Heart left ventricle (tissue), 16 donors: ENCODE measurements around the gene NOC2L. TPM values are rescaled to one million over a fixed set of nuclear protein-coding genes. Genes with fewer than 3 reads are reported as not detected.
"Not testable (repeated sequence)": the region's sequence is repeated elsewhere in the genome, so short reads cannot be mapped to it uniquely, and the experiment has no call there.

Source experiments
- ATAC-seq, 4 donors: fragments of 200-7000 bp; cut with Tn5 transposase; one replicate each; pipeline ENCODE4 v1.9.1; 2020 to 2022; ENCODE audit warnings: moderate library complexity in 4 of 4, mild to moderate bottlenecking in 3 of 4, moderate number of reproducible peaks in 1 of 4
- DNase-seq, 5 donors: peaks; one replicate each; pipeline ENCODE4 v3.0.0-alpha.2; 2020
- H3K27ac ChIP-seq, 12 donors: fragments of 200-600 bp; sonication (generic) in 4 of 12; one replicate each; pipeline versions ENCODE4 v1.5.0 to v1.8.0; 2016 to 2022; ENCODE audit warnings: mild to moderate bottlenecking in 2 of 12
- H3K27me3 ChIP-seq, 9 donors: fragments of 200-600 bp; sonication (generic) in 2 of 9; one replicate each; pipeline versions ENCODE4 v1.5.1 to v1.8.0; 2016 to 2022; ENCODE audit warnings: mild to moderate bottlenecking in 3 of 9
- H3K36me3 ChIP-seq, 9 donors: fragments of 200-600 bp; sonication (generic) in 2 of 9; one replicate each; pipeline versions ENCODE4 v1.5.0 to v1.8.0; 2018 to 2022; ENCODE audit warnings: mild to moderate bottlenecking in 2 of 9
- H3K4me1 ChIP-seq, 12 donors: fragments of 200-600 bp; sonication (generic) in 4 of 12; one replicate each; pipeline versions ENCODE4 v1.5.0 to v1.8.0; 2016 to 2022; ENCODE audit warnings: mild to moderate bottlenecking in 3 of 12
- H3K4me3 ChIP-seq, 12 donors: fragments of 200-600 bp; sonication (generic) in 4 of 12; one replicate each; pipeline versions ENCODE4 v1.5.0 to v1.8.0; 2017 to 2022; ENCODE audit warnings: mild to moderate bottlenecking in 9 of 12, moderate library complexity in 4 of 12
- H3K9me3 ChIP-seq, 12 donors: fragments of 200-600 bp; sonication (generic) in 4 of 12; one replicate each; pipeline versions ENCODE4 v1.5.0 to v1.8.0; 2016 to 2022; ENCODE audit warnings: mild to moderate bottlenecking in 1 of 12
- POLR2A ChIP-seq, 2 donors: fragments of 450-650 bp; IDR thresholded peaks; one replicate each; pipeline ENCODE4 v1.6.1; 2017; ENCODE audit warnings: antibody characterized with exemption in 2 of 2, mild to moderate bottlenecking in 2 of 2, moderate library complexity in 2 of 2
- WGBS, 4 donors: extraction: QIAGEN DNeasy Blood & Tissue Kit in 2 of 4; methylation state at CpG; one replicate each; pipeline versions ENCODE4 v1.1.5 to v1.1.7; 2013 to 2018; 5-methylcytosine and 5-hydroxymethylcytosine counted together
- intact Hi-C, 10 donors: fragments of 100-400 bp; cut with DNase I; formaldehyde crosslinking; loops; one replicate each; pipeline versions ENCODE4 v1.11.1 to v1.14.2; 2022
- polyA plus RNA-seq, 2 donors: library from polyadenylated mRNA; stranded (reverse); fragments of 200-250 nt; gene quantifications; one replicate each; pipeline ENCODE4 v1.2.3, GENCODE V29; 2013
- total RNA-seq, 9 donors: library from RNA; depleted of rRNA in 2 of 9; stranded (reverse); fragments of >200 nt in 2 of 9; fragmentation: NEBNext Ultra II Directional in 3 of 9; extraction: Animal tissue kit (Norgen Biotek cat#: 25700) in 3 of 9; gene quantifications; one replicate each; pipeline versions ENCODE4 v1.1.0 to v1.2.4, GENCODE V29; 2016 to 2023
- TF ChIP-seq, protein P1 (sequence below), 12 donors: fragments of 200-600 bp; sonication (generic) in 4 of 12; IDR thresholded peaks; one replicate each; pipeline versions ENCODE4 v1.5.0 to v1.8.0; 2018 to 2022; ENCODE audit warnings: antibody characterized with exemption in 12 of 12, mild to moderate bottlenecking in 5 of 12
- donor health status: ischemic (EF 13 %, LVEDD 7.1; RV severe dilation, severe dysfunction).
- donor health status: healthy with polysubstance abuse.
- donor health status: DM: no; HTN: yes; CAD: no.
- donor health status: DM: no; HTN: no; CAD: no.
- donor health status: ischemic (EF 25% LVEDD 6.9; RV normal size, moderate dysfunction).
- donor health status: ischemic (EF 25% LVEDD 5.7; RV mildly dilated, moderate dysfunction).
- donor health status: healthy.
- donor health status: DM: yes; HTN: yes; CAD: no.
- donor health status: ischemic (EF 35%, LVEDD 5.7; RV mildly dilated, moderate dysfunction).
- donor health status: nonischemic (EF 11% LVEDD 7.7; RV severe dilation, severe dysfunction).
- donor health status: DM: yes; HTN: yes; CAD: no.
- donor health status: PGD.
- donor health status: ischemic (EF 29% LVEDD 5.4; RV normal size, mild dysfunction).
- donor health status: nonischemic (EF 23%, LVEDD 6.1; RV moderate dilation, normal function).

The NOC2L gene
- total and polyA plus RNA-seq, 11 donors: 36.0 to 85.3 (median 44.0) TPM

DNA sequence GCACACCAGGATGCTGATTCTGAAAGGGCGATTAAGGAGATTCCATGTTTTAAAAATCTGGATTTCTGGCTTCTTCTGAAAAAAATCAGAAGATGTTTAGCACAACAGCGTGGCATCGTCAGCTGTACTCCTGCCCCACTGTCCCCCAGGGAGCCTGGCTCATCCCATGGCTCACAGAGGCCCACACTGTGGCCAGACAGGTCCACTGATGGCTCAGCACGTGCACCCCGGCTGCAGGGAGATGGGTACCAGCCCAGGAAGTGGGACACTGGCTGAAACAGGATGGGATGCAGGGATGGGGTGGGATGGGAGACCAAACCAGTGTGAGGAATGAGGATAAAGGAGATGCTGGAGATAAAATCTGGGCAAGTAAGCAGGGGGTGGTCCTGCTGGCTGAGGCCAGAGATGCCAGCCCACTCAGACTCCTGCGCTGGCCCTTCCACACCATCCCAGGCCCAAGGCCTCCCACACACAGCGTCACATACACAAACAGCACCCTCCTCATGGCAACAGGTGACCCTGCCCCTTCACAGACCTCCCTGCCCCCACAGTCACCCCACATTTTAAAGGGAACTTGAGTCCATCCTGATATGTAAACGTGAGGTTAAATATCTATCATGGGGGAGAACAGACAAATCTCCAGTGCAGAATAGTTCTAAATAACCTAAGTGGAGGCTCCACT is 59.3 kb downstream of the NOC2L start:
- DNase-seq (peak in 1 of 5 donors; percentile 52), ATAC-seq (no peak)
- Histone ChIP-seq H3K9me3 (no peaks in the 10 kb centered on the region), H3K4me3 (no peak overlapping the region), H3K4me1 (peaks cover 0 to 8% (median 0%) of the 10 kb centered on the region in 12 donors), H3K27ac (no peak overlapping the region), H3K36me3 (no peaks in the 10 kb centered on the region), H3K27me3 (peaks cover 0 to 35% (median 8%) of the 10 kb centered on the region in 9 donors)
- intact Hi-C loops: loop anchor here in 2 of 10 donors (10.0 kb wide), 2 partner anchors 55 to 65 kb away; partner anchors contain the start of genes KLHL17 (in 1 of the 2), NOC2L (in 1 of the 2) and PLEKHN1 (in 1 of the 2)
- TF ChIP-seq, protein P1, sequence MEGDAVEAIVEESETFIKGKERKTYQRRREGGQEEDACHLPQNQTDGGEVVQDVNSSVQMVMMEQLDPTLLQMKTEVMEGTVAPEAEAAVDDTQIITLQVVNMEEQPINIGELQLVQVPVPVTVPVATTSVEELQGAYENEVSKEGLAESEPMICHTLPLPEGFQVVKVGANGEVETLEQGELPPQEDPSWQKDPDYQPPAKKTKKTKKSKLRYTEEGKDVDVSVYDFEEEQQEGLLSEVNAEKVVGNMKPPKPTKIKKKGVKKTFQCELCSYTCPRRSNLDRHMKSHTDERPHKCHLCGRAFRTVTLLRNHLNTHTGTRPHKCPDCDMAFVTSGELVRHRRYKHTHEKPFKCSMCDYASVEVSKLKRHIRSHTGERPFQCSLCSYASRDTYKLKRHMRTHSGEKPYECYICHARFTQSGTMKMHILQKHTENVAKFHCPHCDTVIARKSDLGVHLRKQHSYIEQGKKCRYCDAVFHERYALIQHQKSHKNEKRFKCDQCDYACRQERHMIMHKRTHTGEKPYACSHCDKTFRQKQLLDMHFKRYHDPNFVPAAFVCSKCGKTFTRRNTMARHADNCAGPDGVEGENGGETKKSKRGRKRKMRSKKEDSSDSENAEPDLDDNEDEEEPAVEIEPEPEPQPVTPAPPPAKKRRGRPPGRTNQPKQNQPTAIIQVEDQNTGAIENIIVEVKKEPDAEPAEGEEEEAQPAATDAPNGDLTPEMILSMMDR (IDR thresholded peaks at IDR 0.05): no peak
- TF ChIP-seq POLR2A (IDR thresholded peaks at IDR 0.05): no peak
- WGBS, 4 donors: 81 to 86% (median 83%) methylated on average over 8 of the region's 8 CpGs

DNA sequence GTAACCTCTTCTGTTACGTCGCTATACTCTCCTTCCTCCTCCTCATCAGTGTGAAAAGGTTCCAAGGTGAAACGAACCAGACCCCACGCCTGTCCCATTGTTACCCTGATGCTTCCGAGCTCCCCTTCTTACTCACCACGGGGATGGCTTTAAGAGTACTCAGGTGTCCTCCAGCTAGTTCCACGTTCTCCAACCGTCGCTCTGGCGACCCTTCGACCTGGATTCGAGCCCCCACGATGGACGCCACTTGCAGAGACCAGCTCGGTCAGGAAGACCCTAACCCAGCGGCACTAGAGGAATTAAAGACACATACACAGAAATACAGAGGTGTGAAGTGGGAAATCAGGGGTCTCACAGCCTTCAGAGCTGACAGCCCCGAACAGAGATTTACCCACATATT is 61.1 kb downstream of the NOC2L start:
- H3K4me1 ChIP-seq, ATAC-seq, H3K27ac ChIP-seq, H3K4me3 ChIP-seq, H3K9me3 ChIP-seq, DNase-seq, H3K36me3 ChIP-seq, intact Hi-C loops: not testable (repeated sequence)
- 69 to 75% (median 73%) methylated on average over 17 of the region's 17 CpGs for WGBS, 4 donors
- H3K27me3 ChIP-seq: peaks cover 0 to 39% (median 4%) of the 10 kb centered on the region in 9 donors

- H3K9me3 ChIP-seq: no peaks in the 10 kb centered on the region
- peaks cover 0 to 38% (median 4%) of the 10 kb centered on the region in 9 donors for H3K27me3 ChIP-seq
- TF ChIP-seq, protein P1 (IDR thresholded peaks at IDR 0.05): no peak
- TF ChIP-seq POLR2A (IDR thresholded peaks at IDR 0.05): no peak
- no peak overlapping the region for H3K4me3 ChIP-seq
- no peak for DNase-seq
- H3K36me3 ChIP-seq: no peaks in the 10 kb centered on the region
- intact Hi-C loops: no loop called here
- no peak for ATAC-seq
- WGBS, 4 donors: 64 to 72% (median 67%) methylated on average over 8 of the region's 8 CpGs
- no peaks in the 10 kb centered on the region for H3K4me1 ChIP-seq
- H3K27ac ChIP-seq: no peak overlapping the region
Measured at GRCh38 chr1:897226-897625, 61.8 kb downstream of the NOC2L start.

Other genes starting within 250 kb of the NOC2L start
- 1 to 10 TPM in 4 of 9 donors, under 1 TPM in 5; 0.38 to 3.2 (median 0.96) TPM for gene SAMD11, start 35.3 kb downstream of the NOC2L start, total RNA-seq
- 1 to 10 TPM in 1 of 2 donors, under 1 TPM in 1; 0.54 to 1.3 TPM for gene SAMD11, start 35.3 kb downstream of the NOC2L start, polyA plus RNA-seq
- 1 to 10 TPM; 1.6 to 6.8 (median 4.7) TPM for gene KLHL17, start 1.3 kb upstream of the NOC2L start, total RNA-seq
- gene KLHL17, start 1.3 kb upstream of the NOC2L start, polyA plus RNA-seq: 1 to 10 TPM; 5.4 to 5.5 TPM
- gene PLEKHN1, start 7.2 kb upstream of the NOC2L start, total RNA-seq: under 1 TPM in 2 of 9 donors, not detected in 7; 0.37 to 0.63 TPM
- gene PLEKHN1, start 7.2 kb upstream of the NOC2L start, polyA plus RNA-seq: under 1 TPM; 0.15 TPM
- 100 to 1,000 TPM in 6 of 9 donors, 10 to 100 TPM in 3; 52.8 to 149 (median 104) TPM for gene PERM1, start 22.8 kb upstream of the NOC2L start, total RNA-seq
- 100 to 1,000 TPM in 1 of 2 donors, 10 to 100 TPM in 1; 53.3 to 353 TPM for gene PERM1, start 22.8 kb upstream of the NOC2L start, polyA plus RNA-seq
- gene HES4, start 40.8 kb upstream of the NOC2L start, total RNA-seq: 10 to 100 TPM; 26.8 to 98.1 (median 42.0) TPM
- gene HES4, start 40.8 kb upstream of the NOC2L start, polyA plus RNA-seq: 10 to 100 TPM; 25.7 to 29.2 TPM
- gene ISG15, start 54.2 kb upstream of the NOC2L start, total RNA-seq: 100 to 1,000 TPM in 1 of 9 donors, 10 to 100 TPM in 8; 17.0 to 189 (median 32.8) TPM
- gene ISG15, start 54.2 kb upstream of the NOC2L start, polyA plus RNA-seq: 10 to 100 TPM; 34.4 to 76.5 TPM
- 10 to 100 TPM in 8 of 9 donors, 1 to 10 TPM in 1; 9.7 to 45.7 (median 22.7) TPM for gene AGRN, start 60.9 kb upstream of the NOC2L start, total RNA-seq
- 10 to 100 TPM; 11.8 to 14.1 TPM for gene AGRN, start 60.9 kb upstream of the NOC2L start, polyA plus RNA-seq
- not detected for gene RNF223, start 115.0 kb upstream of the NOC2L start, total RNA-seq
- not detected for gene RNF223, start 115.0 kb upstream of the NOC2L start, polyA plus RNA-seq
- 1 to 10 TPM; 3.7 to 6.6 (median 4.2) TPM for gene C1orf159, start 156.8 kb upstream of the NOC2L start, total RNA-seq
- 1 to 10 TPM; 7.1 to 7.2 TPM for gene C1orf159, start 156.8 kb upstream of the NOC2L start, polyA plus RNA-seq
- gene TTLL10, start 214.6 kb upstream of the NOC2L start, total RNA-seq: under 1 TPM in 5 of 9 donors, not detected in 4; 0.14 to 0.53 (median 0.27) TPM
- under 1 TPM; 0.03 to 0.19 TPM for gene TTLL10, start 214.6 kb upstream of the NOC2L start, polyA plus RNA-seq
- under 1 TPM in 2 of 9 donors, not detected in 7; 0.77 to 0.93 TPM for gene TNFRSF18, start 247.3 kb upstream of the NOC2L start, total RNA-seq
- under 1 TPM in 1 of 2 donors, not detected in 1; 0.24 TPM for gene TNFRSF18, start 247.3 kb upstream of the NOC2L start, polyA plus RNA-seq